ENCODE results near the gene SUN5. TPM values are rescaled to one million over a fixed set of nuclear protein-coding genes. Genes with fewer than 3 reads are reported as not detected.

The SUN5 gene
- total RNA-seq, 1 experiment from 2014 or later, result not detected

GRCh38 chr20:32979201-32979998, 24.8 kb downstream of the SUN5 start:
- H3K27ac ChIP-seq, result no peak overlapping the region
- H3K36me3 ChIP-seq (ENCODE audit: low read depth), result no peaks in the 10 kb centered on the region
- POLR2A ChIA-PET (ENCODE audit: unreplicated experiment), result no interaction called here
- H3K27me3 ChIP-seq (ENCODE audit: insufficient read depth, low read depth), result peaks cover 74% of the 10 kb centered on the region
- CTCF ChIA-PET, result no interaction called here
- no peak overlapping the region for H3K4me3 ChIP-seq
- DNase-seq, result no peak
- H4K20me1 ChIP-seq (ENCODE audit: insufficient read depth), result no peaks in the 10 kb centered on the region
- no peaks in the 10 kb centered on the region for H3K4me1 ChIP-seq (replicated peaks; ENCODE audit: insufficient read depth)
- no TSS peak for BruUV-seq (replicated peaks)
- TF ChIP-seq CTCF (conservative IDR thresholded peaks at IDR 0.05) (no peak), EZH2 (IDR thresholded peaks at IDR 0.05; ENCODE audit: low read depth) (no peak)
- no peaks in the 10 kb centered on the region for H3K9me2 ChIP-seq (ENCODE audit: insufficient read depth)
- H3K9me3 ChIP-seq (ENCODE audit: insufficient read depth, low read depth), result no peaks in the 10 kb centered on the region
- H3K79me2 ChIP-seq (ENCODE audit: low read depth), result no peaks in the 10 kb centered on the region
- H3F3A ChIP-seq (ENCODE audit: insufficient read depth, low read depth), result no peaks in the 10 kb centered on the region
- H3K4me2 ChIP-seq, result no peak overlapping the region
- intact Hi-C loops (cut with micrococcal nuclease; ENCODE audit: unreplicated experiment), result no loop called here
- no peak overlapping the region for H2AFZ ChIP-seq

GRCh38 chr20:32978009-32978335, 26.3 kb downstream of the SUN5 start:
- no peaks in the 10 kb centered on the region for H3K4me1 ChIP-seq (replicated peaks; ENCODE audit: insufficient read depth)
- intact Hi-C loops (cut with micrococcal nuclease; ENCODE audit: unreplicated experiment), result no loop called here
- no peak overlapping the region for H2AFZ ChIP-seq
- no peaks in the 10 kb centered on the region for H3K79me2 ChIP-seq (ENCODE audit: low read depth)
- H3K4me2 ChIP-seq, result no peak overlapping the region
- H3K27me3 ChIP-seq (ENCODE audit: insufficient read depth, low read depth), result peaks cover 74% of the 10 kb centered on the region
- no peaks in the 10 kb centered on the region for H4K20me1 ChIP-seq (ENCODE audit: insufficient read depth)
- no peak overlapping the region for H3K27ac ChIP-seq
- no peaks in the 10 kb centered on the region for H3F3A ChIP-seq (ENCODE audit: insufficient read depth, low read depth)
- no peak overlapping the region for H3K4me3 ChIP-seq
- H3K9me3 ChIP-seq (ENCODE audit: insufficient read depth, low read depth), result no peaks in the 10 kb centered on the region
- no peaks in the 10 kb centered on the region for H3K36me3 ChIP-seq (ENCODE audit: low read depth)
- POLR2A ChIA-PET (ENCODE audit: unreplicated experiment), result no interaction called here
- no peak for DNase-seq
- BruUV-seq (replicated peaks), result no TSS peak
- TF ChIP-seq EZH2 (IDR thresholded peaks at IDR 0.05; ENCODE audit: low read depth), result no peak
- no peak for TF ChIP-seq CTCF (conservative IDR thresholded peaks at IDR 0.05)
- H3K9me2 ChIP-seq (ENCODE audit: insufficient read depth), result no peaks in the 10 kb centered on the region
- CTCF ChIA-PET, result no interaction called here

GRCh38 chr20:32977281-32978008, 26.8 kb downstream of the SUN5 start:
- H3K4me1 ChIP-seq (replicated peaks; ENCODE audit: insufficient read depth), result no peaks in the 10 kb centered on the region
- H3K36me3 ChIP-seq (ENCODE audit: low read depth), result no peaks in the 10 kb centered on the region
- intact Hi-C loops (cut with micrococcal nuclease; ENCODE audit: unreplicated experiment), result no loop called here
- no TSS peak for BruUV-seq (replicated peaks)
- H3K4me2 ChIP-seq, result no peak overlapping the region
- H3F3A ChIP-seq (ENCODE audit: insufficient read depth, low read depth), result no peaks in the 10 kb centered on the region
- TF ChIP-seq CTCF (conservative IDR thresholded peaks at IDR 0.05) (no peak), EZH2 (IDR thresholded peaks at IDR 0.05; ENCODE audit: low read depth) (no peak)
- no peak overlapping the region for H3K27ac ChIP-seq
- no peak overlapping the region for H2AFZ ChIP-seq
- H3K9me2 ChIP-seq (ENCODE audit: insufficient read depth), result no peaks in the 10 kb centered on the region
- no peaks in the 10 kb centered on the region for H3K79me2 ChIP-seq (ENCODE audit: low read depth)
- CTCF ChIA-PET, result no interaction called here
- no peak for DNase-seq
- H3K9me3 ChIP-seq (ENCODE audit: insufficient read depth, low read depth), result no peaks in the 10 kb centered on the region
- no peak overlapping the region for H3K4me3 ChIP-seq
- H3K27me3 ChIP-seq (ENCODE audit: insufficient read depth, low read depth), result peaks cover 71% of the 10 kb centered on the region
- POLR2A ChIA-PET (ENCODE audit: unreplicated experiment), result no interaction called here
- no peaks in the 10 kb centered on the region for H4K20me1 ChIP-seq (ENCODE audit: insufficient read depth)

Measured in PC-9 (cell line).